ENCODE data around the gene PPP2R5C.

Gene PPP2R5C

DNA sequence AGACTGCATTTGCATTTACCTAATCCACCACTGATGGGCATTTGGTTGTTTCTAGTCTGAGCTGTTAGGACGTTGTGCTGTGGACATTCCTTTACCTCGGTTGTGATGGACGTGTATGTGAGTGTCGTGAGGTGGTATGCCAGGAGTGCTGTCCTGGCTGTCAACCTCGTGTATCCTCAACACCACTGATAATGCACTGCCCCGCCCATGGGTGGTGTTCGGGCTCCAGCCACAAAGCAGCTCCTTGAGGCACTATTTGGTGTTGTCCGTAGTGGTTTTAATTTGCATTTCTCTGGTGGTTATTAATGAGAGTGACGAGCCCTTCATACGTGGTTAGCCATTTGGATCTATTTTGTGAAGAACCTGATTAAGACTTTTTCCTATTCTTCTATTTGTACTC, 87.6 kb downstream of the PPP2R5C start:
- Histone ChIP-seq H3K9me3 (ENCODE audit: control insufficient read depth, low read length) (no peaks in the 10 kb centered on the region), H2BK120ac (ENCODE audit: low read depth, low read length) (no peak overlapping the region), H3K23ac (ENCODE audit: low read length in 2 of 2) (no peak overlapping the region), H3K4me2 (ENCODE audit: low read length, poor library complexity, severe bottlenecking) (no peak overlapping the region), H3K4ac (ENCODE audit: low read depth in 1 of 2, low read length in 2 of 2) (no peak overlapping the region), H3K36me3 (ENCODE audit: control insufficient read depth in 1 of 2, insufficient read depth in 2 of 2, low read depth in 1 of 2, low read length in 2 of 2) (peaks cover 0 to 10% of the 10 kb centered on the region in 2 experiments), H2BK15ac (ENCODE audit: low read depth, poor library complexity, severe bottlenecking) (no peak overlapping the region), H3K4me1 (ENCODE audit: control insufficient read depth, insufficient read depth, low read depth, low read length) (peaks cover 6% of the 10 kb centered on the region), H2BK12ac (ENCODE audit: low read length in 2 of 2) (no peak overlapping the region), H2AFZ (ENCODE audit: low read depth, low read length) (no peak overlapping the region), H3K4me3 (ENCODE audit: insufficient read depth in 1 of 2, low read depth in 1 of 2, low read length in 2 of 2) (no peak overlapping the region), H3K27me3 (ENCODE audit: control insufficient read depth in 1 of 2, insufficient read depth in 1 of 2, low read length in 2 of 2) (no peaks in the 10 kb centered on the region), H4K8ac (ENCODE audit: low read length) (no peak overlapping the region), H3K18ac (ENCODE audit: low read depth in 1 of 2, low read length in 2 of 2) (no peak overlapping the region), H3K27ac (ENCODE audit: low read length, poor library complexity, severe bottlenecking) (no peak overlapping the region), H3K14ac (ENCODE audit: low read length in 2 of 2) (no peak overlapping the region), H2BK5ac (ENCODE audit: low read depth, low read length, poor library complexity, severe bottlenecking) (no peak overlapping the region), H4K91ac (ENCODE audit: low read length) (no peak overlapping the region), H2AK5ac (ENCODE audit: low read length, severe bottlenecking) (no peak overlapping the region), H3K9ac (ENCODE audit: low read length) (no peak overlapping the region), H3K79me1 (replicated peaks; ENCODE audit: low read length, poor library complexity, severe bottlenecking) (peaks cover 38% of the 10 kb centered on the region)
- 87% methylated on average over 10 of the region's 10 CpGs for WGBS
- no peak for DNase-seq

DNA sequence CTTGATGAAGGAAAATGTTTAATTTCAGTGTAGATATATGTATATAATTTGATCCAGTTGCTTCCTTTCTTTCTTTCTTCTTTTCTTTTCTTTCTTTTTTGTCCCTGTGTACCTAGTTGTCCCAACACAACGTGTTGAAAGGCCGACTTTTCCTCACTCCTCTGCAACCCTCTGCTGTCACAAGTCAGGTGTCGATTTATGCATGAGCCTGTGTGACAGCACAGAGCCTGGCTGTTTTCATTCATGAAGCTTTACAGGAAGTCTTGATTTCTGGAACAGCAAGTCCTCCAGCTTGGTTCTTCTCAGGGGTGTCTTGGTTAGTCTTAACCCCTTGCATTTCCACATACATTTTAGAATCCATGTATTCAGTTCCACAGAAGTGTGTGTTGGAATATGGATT, 88.1 kb downstream of the PPP2R5C start:
- no peak overlapping the region for H2BK5ac ChIP-seq (ENCODE audit: low read depth, low read length, poor library complexity, severe bottlenecking)

DNA sequence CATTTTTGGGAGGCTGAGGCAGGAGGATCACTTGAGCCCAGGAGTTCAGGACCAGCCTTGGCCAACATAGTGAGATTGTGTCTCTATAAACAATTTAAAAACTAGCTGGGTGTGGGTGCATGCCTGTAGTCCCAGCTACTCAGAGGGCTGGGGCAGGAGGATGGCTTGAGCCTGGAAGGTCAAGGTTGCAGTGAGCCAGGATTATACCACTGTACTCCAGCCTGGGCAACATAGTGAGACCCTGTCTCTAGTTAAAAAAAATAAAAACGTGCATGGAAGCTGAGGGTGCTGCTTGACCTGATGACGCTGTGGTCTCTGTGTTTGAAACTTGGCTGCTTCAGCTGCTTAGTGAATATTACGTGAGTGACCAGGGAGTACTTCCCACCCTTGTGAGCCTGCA, 89.7 kb downstream of the PPP2R5C start:
- Histone ChIP-seq H3K4ac (ENCODE audit: low read depth in 1 of 2, low read length in 2 of 2) (no peak overlapping the region), H2BK15ac (ENCODE audit: low read depth, poor library complexity, severe bottlenecking) (no peak overlapping the region), H2AFZ (ENCODE audit: low read depth, low read length) (no peak overlapping the region), H3K27ac (ENCODE audit: low read length, poor library complexity, severe bottlenecking) (no peak overlapping the region), H3K23ac (ENCODE audit: low read length in 2 of 2) (no peak overlapping the region), H3K4me3 (ENCODE audit: insufficient read depth in 1 of 2, low read depth in 1 of 2, low read length in 2 of 2) (no peak overlapping the region), H3K79me1 (replicated peaks; ENCODE audit: low read length, poor library complexity, severe bottlenecking) (peaks cover 33% of the 10 kb centered on the region), H3K36me3 (ENCODE audit: control insufficient read depth in 1 of 2, insufficient read depth in 2 of 2, low read depth in 1 of 2, low read length in 2 of 2) (peaks cover 0 to 2% of the 10 kb centered on the region in 2 experiments), H4K8ac (ENCODE audit: low read length) (no peak overlapping the region), H2AK5ac (ENCODE audit: low read length, severe bottlenecking) (no peak overlapping the region), H3K18ac (ENCODE audit: low read depth in 1 of 2, low read length in 2 of 2) (no peak overlapping the region), H2BK5ac (ENCODE audit: low read depth, low read length, poor library complexity, severe bottlenecking) (no peak overlapping the region), H2BK12ac (ENCODE audit: low read length in 2 of 2) (no peak overlapping the region), H3K4me2 (ENCODE audit: low read length, poor library complexity, severe bottlenecking) (no peak overlapping the region), H4K91ac (ENCODE audit: low read length) (no peak overlapping the region), H3K14ac (ENCODE audit: low read length in 2 of 2) (no peak overlapping the region), H3K4me1 (ENCODE audit: control insufficient read depth, insufficient read depth, low read depth, low read length) (peaks cover 9% of the 10 kb centered on the region), H3K27me3 (ENCODE audit: control insufficient read depth in 1 of 2, insufficient read depth in 1 of 2, low read length in 2 of 2) (no peaks in the 10 kb centered on the region), H2BK120ac (ENCODE audit: low read depth, low read length) (no peak overlapping the region), H3K9ac (ENCODE audit: low read length) (no peak overlapping the region), H3K9me3 (ENCODE audit: control insufficient read depth, low read length) (no peaks in the 10 kb centered on the region)
- no peak for DNase-seq
- WGBS = 97% methylated on average over 3 of the region's 3 CpGs

More for the DNA sequence above, 88.1 kb downstream of the PPP2R5C start:
- Histone ChIP-seq H3K9ac (ENCODE audit: low read length) (no peak overlapping the region), H3K4ac (ENCODE audit: low read depth in 1 of 2, low read length in 2 of 2) (no peak overlapping the region), H3K4me3 (ENCODE audit: insufficient read depth in 1 of 2, low read depth in 1 of 2, low read length in 2 of 2) (no peak overlapping the region), H2BK120ac (ENCODE audit: low read depth, low read length) (no peak overlapping the region), H2BK15ac (ENCODE audit: low read depth, poor library complexity, severe bottlenecking) (no peak overlapping the region), H2AK5ac (ENCODE audit: low read length, severe bottlenecking) (no peak overlapping the region), H3K18ac (ENCODE audit: low read depth in 1 of 2, low read length in 2 of 2) (no peak overlapping the region), H3K27me3 (ENCODE audit: control insufficient read depth in 1 of 2, insufficient read depth in 1 of 2, low read length in 2 of 2) (no peaks in the 10 kb centered on the region), H3K4me2 (ENCODE audit: low read length, poor library complexity, severe bottlenecking) (no peak overlapping the region), H3K9me3 (ENCODE audit: control insufficient read depth, low read length) (no peaks in the 10 kb centered on the region), H3K27ac (ENCODE audit: low read length, poor library complexity, severe bottlenecking) (no peak overlapping the region), H3K23ac (ENCODE audit: low read length in 2 of 2) (no peak overlapping the region), H2AFZ (ENCODE audit: low read depth, low read length) (no peak overlapping the region), H3K14ac (ENCODE audit: low read length in 2 of 2) (no peak overlapping the region), H4K91ac (ENCODE audit: low read length) (no peak overlapping the region), H2BK12ac (ENCODE audit: low read length in 2 of 2) (no peak overlapping the region), H3K4me1 (ENCODE audit: control insufficient read depth, insufficient read depth, low read depth, low read length) (peaks cover 6% of the 10 kb centered on the region), H4K8ac (ENCODE audit: low read length) (no peak overlapping the region), H3K36me3 (ENCODE audit: control insufficient read depth in 1 of 2, insufficient read depth in 2 of 2, low read depth in 1 of 2, low read length in 2 of 2) (peaks cover 0 to 6% of the 10 kb centered on the region in 2 experiments), H3K79me1 (replicated peaks; ENCODE audit: low read length, poor library complexity, severe bottlenecking) (peaks cover 39% of the 10 kb centered on the region)
- 63% methylated on average over 3 of the region's 3 CpGs for WGBS
- no peak for DNase-seq

DNA sequence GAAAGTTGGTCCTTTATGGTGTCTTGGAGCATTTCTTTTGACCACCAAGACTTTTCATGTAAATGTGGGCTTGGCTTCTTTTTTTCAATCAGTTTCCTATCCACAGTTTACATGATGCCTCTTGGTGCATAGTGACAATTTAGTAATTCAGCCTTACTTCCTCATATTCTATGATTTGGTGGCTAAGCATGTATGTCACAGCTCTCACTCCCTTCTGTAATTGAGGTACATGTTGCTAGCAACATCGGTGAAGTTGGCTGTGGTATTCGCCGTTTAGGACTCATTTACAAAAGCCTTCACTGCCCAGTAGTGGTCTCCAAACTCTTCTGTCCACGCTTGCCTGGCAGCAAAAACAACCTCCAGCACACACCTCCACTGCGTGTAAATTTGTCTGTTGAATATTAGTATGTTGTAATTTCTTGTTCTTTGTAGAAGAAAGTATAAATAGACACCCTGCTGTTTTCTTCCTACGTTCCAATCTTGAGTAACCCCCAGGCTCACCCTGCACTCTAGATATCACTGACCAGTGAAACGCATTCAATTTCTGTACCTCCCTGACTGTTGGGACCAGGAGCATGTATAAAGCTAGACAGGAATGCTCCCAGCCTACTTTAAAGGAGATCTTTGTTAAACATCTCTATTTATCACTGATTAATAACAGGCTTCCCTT, 90.4 kb downstream of the PPP2R5C start:
- Histone ChIP-seq H2AK5ac (ENCODE audit: low read length, severe bottlenecking) (no peak overlapping the region), H3K18ac (ENCODE audit: low read depth in 1 of 2, low read length in 2 of 2) (no peak overlapping the region), H3K9ac (ENCODE audit: low read length) (no peak overlapping the region), H2BK15ac (ENCODE audit: low read depth, poor library complexity, severe bottlenecking) (no peak overlapping the region), H3K4me3 (ENCODE audit: insufficient read depth in 1 of 2, low read depth in 1 of 2, low read length in 2 of 2) (no peak overlapping the region), H3K4ac (ENCODE audit: low read depth in 1 of 2, low read length in 2 of 2) (no peak overlapping the region), H3K79me1 (replicated peaks; ENCODE audit: low read length, poor library complexity, severe bottlenecking) (peaks cover 33% of the 10 kb centered on the region), H3K27me3 (ENCODE audit: control insufficient read depth in 1 of 2, insufficient read depth in 1 of 2, low read length in 2 of 2) (no peaks in the 10 kb centered on the region), H3K4me2 (ENCODE audit: low read length, poor library complexity, severe bottlenecking) (no peak overlapping the region), H4K91ac (ENCODE audit: low read length) (no peak overlapping the region), H2BK120ac (ENCODE audit: low read depth, low read length) (no peak overlapping the region), H3K14ac (ENCODE audit: low read length in 2 of 2) (no peak overlapping the region), H2BK5ac (ENCODE audit: low read depth, low read length, poor library complexity, severe bottlenecking) (no peak overlapping the region), H3K9me3 (ENCODE audit: control insufficient read depth, low read length) (no peaks in the 10 kb centered on the region), H4K8ac (ENCODE audit: low read length) (no peak overlapping the region), H3K27ac (ENCODE audit: low read length, poor library complexity, severe bottlenecking) (no peak overlapping the region), H2AFZ (ENCODE audit: low read depth, low read length) (no peak overlapping the region), H3K4me1 (ENCODE audit: control insufficient read depth, insufficient read depth, low read depth, low read length) (peaks cover 9% of the 10 kb centered on the region), H3K23ac (ENCODE audit: low read length in 2 of 2) (no peak overlapping the region), H3K36me3 (ENCODE audit: control insufficient read depth in 1 of 2, insufficient read depth in 2 of 2, low read depth in 1 of 2, low read length in 2 of 2) (peaks cover 2 to 4% of the 10 kb centered on the region in 2 experiments), H2BK12ac (ENCODE audit: low read length in 2 of 2) (no peak overlapping the region)
- WGBS = 93% methylated on average over 5 of the region's 7 CpGs
- no peak for DNase-seq

Measured in mesenchymal stem cell (in vitro differentiated cells and primary cell).